Left colon (tissue), 2 donors: ENCODE results near the gene TANGO2. TPM values are rescaled to one million over a fixed set of nuclear protein-coding genes. Genes with fewer than 3 reads are reported as not detected.

Source experiments
- ATAC-seq: fragments of 200-7000 bp; cut with Tn5 transposase; one replicate; pipeline ENCODE4 v1.9.1; 2020; ENCODE audit warnings: mild to moderate bottlenecking, moderate library complexity
- DNase-seq, 2 donors: peaks; one replicate each; pipeline ENCODE4 v3.0.0-alpha.2; 2020
- intact Hi-C, 2 donors: fragments of 100-400 bp; cut with DNase I in 1 of 2; cut with micrococcal nuclease in 1 of 2; formaldehyde crosslinking; loops; one replicate each; pipeline versions ENCODE4 v1.11.2 to v1.14.0; 2022; cut with DNase I, micrococcal nuclease
- total RNA-seq, 2 donors: library from RNA; stranded (reverse); fragmentation: NEBNext Ultra II Directional; extraction: Animal tissue kit (Norgen Biotek cat#: 25700); gene quantifications; one replicate each; pipeline ENCODE4 v1.2.1, GENCODE V29; 2021
- donor health status: DM: no; HTN: no; CAD: no.
- donor health status: DM: yes; HTN: yes; CAD: no.

The TANGO2 gene
- total RNA-seq, 2 donors from 2014 or later: 28.7 to 29.9 TPM

DNA sequence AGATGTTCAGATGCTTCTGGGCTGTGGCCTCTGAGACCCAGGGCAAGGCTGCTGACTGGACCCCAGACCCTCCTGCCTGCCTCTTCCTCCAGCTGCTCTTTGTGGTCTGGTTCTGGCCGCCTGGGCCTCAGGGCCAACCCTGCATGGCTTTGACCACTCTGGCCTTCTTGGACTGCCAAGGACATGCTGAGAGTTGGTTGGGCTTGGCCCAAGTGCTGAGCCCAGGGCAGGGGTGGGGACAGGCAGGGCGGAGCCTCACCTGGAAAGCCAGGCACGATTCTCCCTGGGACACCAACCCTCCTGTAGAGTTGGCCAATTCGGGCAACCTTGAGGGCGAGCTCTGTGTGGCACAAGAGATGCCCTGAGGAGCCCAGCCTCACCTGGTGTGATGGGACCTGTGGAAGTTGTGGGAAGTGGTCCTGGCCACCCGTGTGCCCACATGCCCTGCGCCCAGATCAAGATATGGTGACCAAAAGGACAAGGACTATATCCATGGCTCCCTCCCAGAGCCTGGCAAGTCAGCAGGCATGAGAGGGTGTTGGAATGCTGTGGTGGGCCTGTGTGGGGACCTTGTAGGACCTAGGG is 11.6 kb downstream of the TANGO2 start:
- no peak for DNase-seq
- ATAC-seq: peak; percentile 31
- intact Hi-C loops: no loop called here

DNA sequence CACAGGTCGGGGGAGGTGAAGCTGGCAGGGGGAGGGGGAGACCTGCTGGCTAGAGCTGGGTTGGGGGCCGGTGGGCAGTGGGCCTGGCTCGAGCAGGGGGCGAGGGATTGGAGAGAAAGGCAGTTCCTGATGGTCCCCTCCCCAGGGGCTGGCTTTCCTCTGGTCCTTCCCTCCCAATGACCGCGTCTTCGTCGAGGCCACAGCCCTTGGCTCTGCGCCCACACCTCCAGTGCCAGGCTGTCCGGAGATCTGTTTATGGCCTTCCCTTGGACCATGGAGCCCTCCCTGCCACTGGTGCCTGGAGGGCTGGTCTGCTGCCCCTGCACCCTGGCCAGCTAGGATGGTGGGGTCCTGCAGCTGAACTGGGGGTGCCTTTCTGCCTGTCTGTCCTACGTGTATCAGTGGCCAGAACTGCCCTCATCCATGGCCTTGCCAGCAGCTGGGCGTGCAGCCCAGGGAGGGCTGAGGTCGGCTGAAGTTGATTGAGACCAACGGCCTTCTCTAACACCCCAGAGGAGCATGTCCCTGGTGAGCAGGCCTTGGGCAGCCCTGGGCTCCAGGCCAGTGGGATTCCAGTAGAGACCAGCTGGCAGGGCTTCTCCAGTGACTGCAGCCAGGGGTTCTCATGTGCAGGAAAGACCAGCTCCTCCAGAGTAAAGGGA is 12.3 kb downstream of the TANGO2 start:
- intact Hi-C loops: no loop called here
- no peak for DNase-seq
- peak; percentile 27 for ATAC-seq

DNA sequence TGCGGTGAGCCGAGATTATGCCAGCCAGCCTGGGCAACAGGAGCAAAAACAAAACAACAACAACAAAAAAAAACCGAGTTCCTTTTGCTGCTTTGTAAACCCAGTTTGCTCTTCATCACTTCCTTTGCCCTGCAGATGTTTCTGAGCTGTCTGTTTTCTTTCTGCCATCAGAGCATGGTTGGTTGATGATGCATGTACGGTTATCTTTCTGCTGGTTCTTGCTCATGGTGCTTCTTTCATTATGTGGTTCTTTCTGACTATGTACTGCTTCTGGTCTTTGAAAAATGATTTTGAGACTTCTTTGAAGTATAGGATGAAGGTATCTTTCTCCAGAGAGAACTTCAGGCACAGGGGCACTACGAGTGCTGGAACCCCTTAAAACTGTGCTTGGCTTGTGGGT is 13.2 kb downstream of the TANGO2 start:
- ATAC-seq (no peak), DNase-seq (no peak)
- intact Hi-C loops: no loop called here

DNA sequence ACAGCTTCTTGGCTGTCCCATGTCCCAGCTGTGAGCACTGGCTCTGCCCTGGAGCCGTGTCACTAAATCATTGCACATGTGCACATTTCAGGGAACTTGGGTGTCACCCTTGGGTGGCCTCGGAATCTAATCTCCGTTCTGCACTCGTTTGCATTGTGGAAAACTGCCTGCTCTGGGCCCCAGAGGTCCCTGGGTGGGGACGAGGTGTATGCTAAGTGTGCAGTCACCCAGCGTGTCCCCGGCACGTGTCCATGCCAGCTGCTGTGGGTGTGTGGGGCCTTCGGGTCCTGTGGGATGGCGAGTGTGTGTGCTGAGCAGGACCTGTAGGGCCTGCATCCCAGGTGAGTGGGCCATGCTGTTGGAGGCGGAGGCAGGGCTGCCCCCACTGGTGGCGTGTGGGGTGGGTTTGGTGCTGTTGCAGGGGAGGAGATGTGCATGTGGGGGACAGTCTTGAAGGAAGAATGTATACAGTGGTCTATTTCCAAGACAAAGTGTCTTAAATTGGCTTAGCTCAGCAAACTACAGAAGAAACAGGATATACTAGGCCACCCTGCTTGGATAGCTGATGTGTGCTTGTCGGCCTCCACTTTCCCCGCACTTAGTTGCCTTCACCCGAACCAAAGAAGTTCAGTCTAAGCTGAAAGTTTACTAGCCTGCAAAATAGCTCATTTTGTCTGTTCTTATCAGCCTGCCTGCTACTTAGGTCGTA is 14.6 kb downstream of the TANGO2 start:
- DNase-seq: peak in 1 of 2 donors; percentile 2
- no peak for ATAC-seq
- intact Hi-C loops: no loop called here

DNA sequence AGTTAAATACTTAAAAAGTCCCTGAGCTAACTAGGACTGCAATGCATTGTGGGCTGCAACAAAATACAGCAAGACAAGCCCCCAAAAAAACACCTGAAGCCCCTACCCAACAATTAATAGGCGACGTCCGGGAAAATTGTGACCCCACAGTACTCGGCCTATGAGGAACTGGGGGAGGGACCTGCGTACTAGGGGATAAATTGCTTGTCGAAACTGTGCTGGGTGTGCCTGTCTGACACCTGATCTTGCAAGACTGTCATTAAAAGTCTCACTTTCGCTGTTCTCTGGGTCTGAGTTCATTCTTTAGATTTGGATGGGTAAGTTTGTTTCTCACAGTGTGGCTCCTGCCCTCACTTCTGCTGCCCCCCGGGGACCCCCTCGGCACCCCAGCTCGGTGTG is 15.2 kb downstream of the TANGO2 start:
- DNase-seq (peak in 1 of 2 donors; percentile 2), ATAC-seq (no peak)
- intact Hi-C loops: no loop called here

- ATAC-seq (no peak), DNase-seq (peak in 1 of 2 donors; percentile 2)
- intact Hi-C loops: no loop called here
Observed at GRCh38 chr22:20036535-20037392, 15.9 kb downstream of the TANGO2 start.

DNA sequence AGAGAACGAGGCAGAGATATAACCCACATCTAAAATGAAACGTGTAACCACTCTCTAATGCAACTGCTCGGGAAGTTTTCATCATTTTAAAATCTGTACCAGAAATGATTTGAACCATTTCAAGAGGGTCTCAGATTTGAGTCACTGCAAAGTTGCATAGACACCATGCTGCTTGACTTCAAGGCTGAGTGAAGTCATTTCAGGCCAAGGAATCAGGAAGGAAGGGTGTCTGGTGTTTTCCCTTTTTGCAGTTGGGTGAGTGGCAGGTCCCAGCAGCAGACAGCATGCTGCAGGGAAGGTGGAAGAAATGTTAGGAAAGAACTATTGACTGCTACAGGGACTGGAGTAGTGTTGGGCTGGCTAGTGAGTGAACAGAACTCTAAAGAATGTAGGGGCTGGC is 16.5 kb downstream of the TANGO2 start:
- no peak for ATAC-seq
- DNase-seq: no peak
- intact Hi-C loops: no loop called here

- ATAC-seq: no peak
- intact Hi-C loops: no loop called here
- DNase-seq: no peak
Observed at GRCh38 chr22:20038574-20038973, 17.7 kb downstream of the TANGO2 start.

- intact Hi-C loops: no loop called here
- no peak for DNase-seq
- ATAC-seq: no peak
Observed at GRCh38 chr22:20039683-20040325, 18.9 kb downstream of the TANGO2 start.

GRCh38 chr22:20040327-20041200 is 19.7 kb downstream of the TANGO2 start:
- intact Hi-C loops: no loop called here
- no peak for DNase-seq
- ATAC-seq: no peak

GRCh38 chr22:20043057-20043996 is 22.4 kb downstream of the TANGO2 start:
- no peak for ATAC-seq

GRCh38 chr22:20043997-20044342 is 23.1 kb downstream of the TANGO2 start:
- ATAC-seq (no peak), DNase-seq (no peak)
- intact Hi-C loops: no loop called here

More at GRCh38 chr22:20043057-20043996, 22.4 kb downstream of the TANGO2 start:
- intact Hi-C loops: no loop called here
- DNase-seq: no peak

DNA sequence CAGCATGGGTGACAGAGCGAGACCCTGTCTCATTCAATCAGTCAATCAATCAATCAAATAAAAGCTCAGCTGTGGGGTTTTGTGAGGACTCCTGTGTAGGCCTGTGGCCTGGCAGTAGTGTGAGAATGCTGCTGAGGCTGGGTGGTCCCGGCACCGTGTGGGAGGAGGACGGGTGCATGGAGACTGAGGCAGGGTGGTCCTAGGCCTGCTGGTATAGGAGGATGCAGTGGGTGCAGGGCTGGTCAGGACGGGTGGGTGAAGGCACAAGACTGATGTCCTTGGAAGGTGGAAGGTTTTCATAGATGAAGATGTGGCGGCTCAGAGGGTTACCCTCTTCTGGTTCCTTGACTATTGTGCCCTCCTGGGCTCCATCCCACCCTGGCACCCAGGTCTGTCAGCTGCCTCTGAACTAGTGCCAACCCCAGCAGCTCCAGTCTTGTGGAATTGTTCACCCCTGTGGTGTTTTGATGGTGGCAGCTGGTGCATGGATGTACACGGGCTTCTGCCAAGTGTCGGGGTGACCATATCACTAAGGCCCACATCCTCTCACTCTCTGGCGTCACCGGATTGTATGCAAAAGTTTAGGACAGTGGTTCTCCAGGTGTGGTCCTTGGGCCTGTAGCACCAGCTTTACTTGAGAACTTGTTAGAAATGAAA is 23.7 kb downstream of the TANGO2 start:
- intact Hi-C loops: no loop called here
- DNase-seq: no peak
- ATAC-seq: no peak

- intact Hi-C loops: no loop called here
Observed at GRCh38 chr22:20046730-20047129, 25.8 kb downstream of the TANGO2 start.

GRCh38 chr22:20051927-20052308 is 31.0 kb downstream of the TANGO2 start:
- DNase-seq (no peak), ATAC-seq (no peak)
- intact Hi-C loops: no loop called here

More at GRCh38 chr22:20046730-20047129, 25.8 kb downstream of the TANGO2 start:
- DNase-seq (no peak), ATAC-seq (no peak)
